Measurements from ENCODE around the gene TRUB2. TPM values are rescaled to one million over a fixed set of nuclear protein-coding genes. Genes with fewer than 3 reads are reported as not detected.

Gene TRUB2
- total and polyA plus RNA-seq, 2 of the 8 experiments (the other 6 are each of a cell fraction or from before 2014, with no cell fraction given) = 20.7 to 37.8 TPM

DNA sequence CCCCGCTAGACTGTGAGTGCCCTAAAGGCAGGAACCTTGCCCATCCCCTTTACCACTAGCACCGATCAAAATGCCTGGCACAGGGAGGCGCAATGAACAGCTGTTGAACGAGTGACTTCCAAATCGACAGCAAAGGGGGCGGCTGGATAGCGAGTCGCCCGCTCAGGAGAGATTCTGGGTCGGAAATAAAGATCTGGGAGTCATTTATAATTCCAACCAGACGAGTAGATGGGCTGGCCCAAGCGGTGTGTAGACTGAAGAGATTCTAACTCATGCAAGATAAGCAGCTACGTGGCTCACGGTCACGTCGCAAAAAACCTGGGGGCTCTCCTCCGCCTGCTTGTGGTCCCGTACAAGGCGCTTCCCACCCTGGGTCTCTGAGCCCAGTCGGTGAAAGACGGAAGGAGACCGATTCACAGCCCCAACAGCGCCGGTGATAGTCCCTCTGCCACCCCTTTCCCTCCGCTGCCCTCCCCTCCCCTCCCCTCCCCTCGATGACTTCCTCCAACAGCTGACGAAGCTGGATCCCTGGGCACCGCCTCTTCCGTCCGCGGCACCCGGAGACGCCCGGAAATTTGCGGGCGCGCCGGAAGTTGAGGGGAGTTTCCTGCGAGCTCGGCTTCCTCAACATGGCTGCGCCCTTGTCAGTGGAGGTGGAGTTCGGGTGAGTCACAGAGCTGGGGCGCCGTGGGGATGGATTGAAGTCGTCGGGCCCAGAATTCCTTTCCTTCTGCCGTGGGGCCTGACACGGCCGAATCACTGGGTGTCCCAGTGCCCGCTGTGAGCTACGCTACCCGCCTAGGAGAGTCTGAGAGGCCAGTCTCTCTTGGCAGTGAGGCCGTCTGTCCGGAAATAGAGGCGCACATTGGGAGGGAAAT lies 48.7 kb upstream of the TRUB2 start, which contains the start of gene URM1 (continued):
- TF ChIP-seq, protein P1, sequence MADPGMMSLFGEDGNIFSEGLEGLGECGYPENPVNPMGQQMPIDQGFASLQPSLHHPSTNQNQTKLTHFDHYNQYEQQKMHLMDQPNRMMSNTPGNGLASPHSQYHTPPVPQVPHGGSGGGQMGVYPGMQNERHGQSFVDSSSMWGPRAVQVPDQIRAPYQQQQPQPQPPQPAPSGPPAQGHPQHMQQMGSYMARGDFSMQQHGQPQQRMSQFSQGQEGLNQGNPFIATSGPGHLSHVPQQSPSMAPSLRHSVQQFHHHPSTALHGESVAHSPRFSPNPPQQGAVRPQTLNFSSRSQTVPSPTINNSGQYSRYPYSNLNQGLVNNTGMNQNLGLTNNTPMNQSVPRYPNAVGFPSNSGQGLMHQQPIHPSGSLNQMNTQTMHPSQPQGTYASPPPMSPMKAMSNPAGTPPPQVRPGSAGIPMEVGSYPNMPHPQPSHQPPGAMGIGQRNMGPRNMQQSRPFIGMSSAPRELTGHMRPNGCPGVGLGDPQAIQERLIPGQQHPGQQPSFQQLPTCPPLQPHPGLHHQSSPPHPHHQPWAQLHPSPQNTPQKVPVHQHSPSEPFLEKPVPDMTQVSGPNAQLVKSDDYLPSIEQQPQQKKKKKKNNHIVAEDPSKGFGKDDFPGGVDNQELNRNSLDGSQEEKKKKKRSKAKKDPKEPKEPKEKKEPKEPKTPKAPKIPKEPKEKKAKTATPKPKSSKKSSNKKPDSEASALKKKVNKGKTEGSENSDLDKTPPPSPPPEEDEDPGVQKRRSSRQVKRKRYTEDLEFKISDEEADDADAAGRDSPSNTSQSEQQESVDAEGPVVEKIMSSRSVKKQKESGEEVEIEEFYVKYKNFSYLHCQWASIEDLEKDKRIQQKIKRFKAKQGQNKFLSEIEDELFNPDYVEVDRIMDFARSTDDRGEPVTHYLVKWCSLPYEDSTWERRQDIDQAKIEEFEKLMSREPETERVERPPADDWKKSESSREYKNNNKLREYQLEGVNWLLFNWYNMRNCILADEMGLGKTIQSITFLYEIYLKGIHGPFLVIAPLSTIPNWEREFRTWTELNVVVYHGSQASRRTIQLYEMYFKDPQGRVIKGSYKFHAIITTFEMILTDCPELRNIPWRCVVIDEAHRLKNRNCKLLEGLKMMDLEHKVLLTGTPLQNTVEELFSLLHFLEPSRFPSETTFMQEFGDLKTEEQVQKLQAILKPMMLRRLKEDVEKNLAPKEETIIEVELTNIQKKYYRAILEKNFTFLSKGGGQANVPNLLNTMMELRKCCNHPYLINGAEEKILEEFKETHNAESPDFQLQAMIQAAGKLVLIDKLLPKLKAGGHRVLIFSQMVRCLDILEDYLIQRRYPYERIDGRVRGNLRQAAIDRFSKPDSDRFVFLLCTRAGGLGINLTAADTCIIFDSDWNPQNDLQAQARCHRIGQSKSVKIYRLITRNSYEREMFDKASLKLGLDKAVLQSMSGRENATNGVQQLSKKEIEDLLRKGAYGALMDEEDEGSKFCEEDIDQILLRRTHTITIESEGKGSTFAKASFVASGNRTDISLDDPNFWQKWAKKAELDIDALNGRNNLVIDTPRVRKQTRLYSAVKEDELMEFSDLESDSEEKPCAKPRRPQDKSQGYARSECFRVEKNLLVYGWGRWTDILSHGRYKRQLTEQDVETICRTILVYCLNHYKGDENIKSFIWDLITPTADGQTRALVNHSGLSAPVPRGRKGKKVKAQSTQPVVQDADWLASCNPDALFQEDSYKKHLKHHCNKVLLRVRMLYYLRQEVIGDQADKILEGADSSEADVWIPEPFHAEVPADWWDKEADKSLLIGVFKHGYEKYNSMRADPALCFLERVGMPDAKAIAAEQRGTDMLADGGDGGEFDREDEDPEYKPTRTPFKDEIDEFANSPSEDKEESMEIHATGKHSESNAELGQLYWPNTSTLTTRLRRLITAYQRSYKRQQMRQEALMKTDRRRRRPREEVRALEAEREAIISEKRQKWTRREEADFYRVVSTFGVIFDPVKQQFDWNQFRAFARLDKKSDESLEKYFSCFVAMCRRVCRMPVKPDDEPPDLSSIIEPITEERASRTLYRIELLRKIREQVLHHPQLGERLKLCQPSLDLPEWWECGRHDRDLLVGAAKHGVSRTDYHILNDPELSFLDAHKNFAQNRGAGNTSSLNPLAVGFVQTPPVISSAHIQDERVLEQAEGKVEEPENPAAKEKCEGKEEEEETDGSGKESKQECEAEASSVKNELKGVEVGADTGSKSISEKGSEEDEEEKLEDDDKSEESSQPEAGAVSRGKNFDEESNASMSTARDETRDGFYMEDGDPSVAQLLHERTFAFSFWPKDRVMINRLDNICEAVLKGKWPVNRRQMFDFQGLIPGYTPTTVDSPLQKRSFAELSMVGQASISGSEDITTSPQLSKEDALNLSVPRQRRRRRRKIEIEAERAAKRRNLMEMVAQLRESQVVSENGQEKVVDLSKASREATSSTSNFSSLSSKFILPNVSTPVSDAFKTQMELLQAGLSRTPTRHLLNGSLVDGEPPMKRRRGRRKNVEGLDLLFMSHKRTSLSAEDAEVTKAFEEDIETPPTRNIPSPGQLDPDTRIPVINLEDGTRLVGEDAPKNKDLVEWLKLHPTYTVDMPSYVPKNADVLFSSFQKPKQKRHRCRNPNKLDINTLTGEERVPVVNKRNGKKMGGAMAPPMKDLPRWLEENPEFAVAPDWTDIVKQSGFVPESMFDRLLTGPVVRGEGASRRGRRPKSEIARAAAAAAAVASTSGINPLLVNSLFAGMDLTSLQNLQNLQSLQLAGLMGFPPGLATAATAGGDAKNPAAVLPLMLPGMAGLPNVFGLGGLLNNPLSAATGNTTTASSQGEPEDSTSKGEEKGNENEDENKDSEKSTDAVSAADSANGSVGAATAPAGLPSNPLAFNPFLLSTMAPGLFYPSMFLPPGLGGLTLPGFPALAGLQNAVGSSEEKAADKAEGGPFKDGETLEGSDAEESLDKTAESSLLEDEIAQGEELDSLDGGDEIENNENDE (IDR thresholded peaks at IDR 0.05; ENCODE audit: insufficient replicate concordance, low read length) = no peak
- TF ChIP-seq, protein P2, sequence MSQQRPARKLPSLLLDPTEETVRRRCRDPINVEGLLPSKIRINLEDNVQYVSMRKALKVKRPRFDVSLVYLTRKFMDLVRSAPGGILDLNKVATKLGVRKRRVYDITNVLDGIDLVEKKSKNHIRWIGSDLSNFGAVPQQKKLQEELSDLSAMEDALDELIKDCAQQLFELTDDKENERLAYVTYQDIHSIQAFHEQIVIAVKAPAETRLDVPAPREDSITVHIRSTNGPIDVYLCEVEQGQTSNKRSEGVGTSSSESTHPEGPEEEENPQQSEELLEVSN (IDR thresholded peaks at IDR 0.05) = peak; percentile 52; the same call in 1 of the 2 replicates
- no peak for TF ChIP-seq HDAC6 (IDR thresholded peaks at IDR 0.05; ENCODE audit: low read depth, low read length)
- no peak for TF ChIP-seq SP4 (IDR thresholded peaks at IDR 0.05; ENCODE audit: low read length)
- no peak for TF ChIP-seq JUND (IDR thresholded peaks at IDR 0.05; ENCODE audit: low read length)
- TF ChIP-seq YY1 (IDR thresholded peaks at IDR 0.05; ENCODE audit: low read depth, low read length) = peak; percentile 95
- TF ChIP-seq, protein P3, sequence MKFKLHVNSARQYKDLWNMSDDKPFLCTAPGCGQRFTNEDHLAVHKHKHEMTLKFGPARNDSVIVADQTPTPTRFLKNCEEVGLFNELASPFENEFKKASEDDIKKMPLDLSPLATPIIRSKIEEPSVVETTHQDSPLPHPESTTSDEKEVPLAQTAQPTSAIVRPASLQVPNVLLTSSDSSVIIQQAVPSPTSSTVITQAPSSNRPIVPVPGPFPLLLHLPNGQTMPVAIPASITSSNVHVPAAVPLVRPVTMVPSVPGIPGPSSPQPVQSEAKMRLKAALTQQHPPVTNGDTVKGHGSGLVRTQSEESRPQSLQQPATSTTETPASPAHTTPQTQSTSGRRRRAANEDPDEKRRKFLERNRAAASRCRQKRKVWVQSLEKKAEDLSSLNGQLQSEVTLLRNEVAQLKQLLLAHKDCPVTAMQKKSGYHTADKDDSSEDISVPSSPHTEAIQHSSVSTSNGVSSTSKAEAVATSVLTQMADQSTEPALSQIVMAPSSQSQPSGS (IDR thresholded peaks at IDR 0.05; ENCODE audit: low read length) = no peak
